Right renal pelvis (tissue), 4 donors: ENCODE data around the gene DNM1. TPM values are rescaled to one million over a fixed set of nuclear protein-coding genes. Genes with fewer than 3 reads are reported as not detected.

Source experiments
- DNase-seq, 4 donors: peaks; one replicate each; pipeline ENCODE4 v3.0.0-alpha.2; 2013; ENCODE audit warnings: low read depth in 4 of 4, low spot score in 3 of 4, missing footprints in 1 of 4
- polyA plus RNA-seq, 4 donors: library from polyadenylated mRNA; unstranded; fragments of 120-200 nt; gene quantifications; one replicate each; pipeline ENCODE4 v1.2.1, GENCODE V29; 2013; ENCODE audit not compliant: insufficient read length in 4 of 4

Gene DNM1
- polyA plus RNA-seq, 4 donors = 79.9 to 107 (median 89.6) TPM

DNA sequence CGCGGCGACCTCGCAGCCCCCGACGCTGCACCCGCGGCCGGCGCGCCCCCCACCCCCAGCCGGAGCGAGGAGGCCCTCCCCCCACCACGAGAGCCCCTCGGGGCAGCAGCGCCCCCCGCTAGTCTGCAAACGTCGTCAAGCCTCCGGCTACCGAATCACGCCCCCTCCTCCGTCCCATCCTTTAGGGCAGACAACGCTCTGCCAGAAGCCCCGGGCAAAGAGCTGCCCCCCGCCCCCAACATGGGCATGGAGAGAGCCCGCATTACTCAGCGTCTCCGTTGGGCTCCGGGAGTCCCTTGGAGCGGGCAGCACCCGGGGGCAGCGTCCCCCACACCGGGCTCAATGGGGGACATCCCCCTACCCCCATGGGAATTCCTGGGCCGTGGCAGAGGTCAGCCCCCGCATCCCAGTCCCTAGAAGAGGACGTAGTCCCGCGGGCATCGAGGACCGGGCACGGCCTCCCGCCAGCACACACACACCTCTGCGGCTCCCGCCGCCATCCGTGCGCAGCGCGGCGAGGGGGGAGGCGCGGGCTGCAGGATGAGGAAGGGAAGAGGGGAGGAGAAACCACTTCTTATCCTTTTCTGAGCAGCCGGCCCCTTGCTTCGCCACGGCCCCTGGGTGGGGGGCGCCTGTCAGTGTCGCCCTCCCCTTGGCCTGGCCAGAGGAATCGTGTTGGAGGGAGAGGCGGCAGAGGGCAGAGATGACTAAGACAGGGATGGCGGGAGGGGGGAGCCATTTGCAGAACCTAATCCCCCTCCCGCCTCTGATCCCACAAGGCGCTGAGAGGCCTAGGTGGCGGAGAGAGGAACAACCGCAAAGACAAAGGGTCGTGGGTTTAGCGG lies 750 bp downstream of the DNM1 start:
- DNase-seq = no peak

DNA sequence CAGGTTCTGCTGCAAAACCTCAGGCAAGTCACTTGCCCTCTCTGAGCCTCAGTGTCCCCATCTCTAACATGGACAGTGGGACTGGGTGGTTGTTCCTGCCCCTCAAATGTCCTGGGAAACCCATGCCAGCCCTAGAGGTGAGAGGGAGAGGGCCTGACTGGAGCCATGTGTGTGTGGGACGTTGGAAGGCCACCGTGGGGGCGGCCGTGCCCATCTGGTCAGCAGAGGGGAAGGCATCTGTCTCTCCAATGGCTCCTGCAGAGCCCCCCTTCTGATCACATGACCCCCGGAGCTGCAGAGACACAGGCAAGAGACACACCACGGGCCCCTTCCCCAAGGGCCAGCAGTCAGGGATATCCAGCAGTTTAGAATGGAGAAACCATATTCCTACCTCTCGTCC lies 1.7 kb downstream of the DNM1 start:
- no peak for DNase-seq

DNA sequence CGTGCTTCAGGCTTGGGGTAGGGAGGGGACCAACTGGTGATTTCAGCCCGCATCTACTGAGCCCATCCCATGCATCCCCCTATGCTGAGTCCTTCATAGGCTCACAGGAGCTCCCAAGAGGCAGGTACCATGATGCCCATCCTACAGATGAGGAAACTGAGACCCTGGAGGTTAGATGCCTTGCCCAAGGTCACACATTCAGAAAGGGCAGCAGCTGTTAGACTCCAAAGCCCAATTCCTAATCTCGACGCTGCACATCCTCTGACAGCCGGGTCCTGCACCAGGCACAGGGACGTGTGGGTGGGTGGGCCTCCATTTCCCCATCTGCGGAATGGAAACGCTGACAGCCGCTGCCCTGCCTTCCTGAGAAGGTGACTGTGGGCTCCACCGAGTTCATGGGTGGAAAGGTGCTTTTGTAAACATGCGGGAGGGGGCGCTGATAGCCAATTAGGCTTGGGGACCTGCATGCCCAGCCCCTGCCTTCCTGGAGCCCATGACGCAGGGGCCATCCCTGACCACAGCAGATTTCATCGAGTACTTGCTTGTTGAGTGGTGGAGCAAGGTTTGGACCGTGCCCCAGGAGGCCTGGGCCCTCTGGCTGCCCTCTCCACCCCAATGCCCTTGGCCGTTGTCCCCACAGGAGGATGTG lies 2.2 kb downstream of the DNM1 start:
- DNase-seq = no peak

DNA sequence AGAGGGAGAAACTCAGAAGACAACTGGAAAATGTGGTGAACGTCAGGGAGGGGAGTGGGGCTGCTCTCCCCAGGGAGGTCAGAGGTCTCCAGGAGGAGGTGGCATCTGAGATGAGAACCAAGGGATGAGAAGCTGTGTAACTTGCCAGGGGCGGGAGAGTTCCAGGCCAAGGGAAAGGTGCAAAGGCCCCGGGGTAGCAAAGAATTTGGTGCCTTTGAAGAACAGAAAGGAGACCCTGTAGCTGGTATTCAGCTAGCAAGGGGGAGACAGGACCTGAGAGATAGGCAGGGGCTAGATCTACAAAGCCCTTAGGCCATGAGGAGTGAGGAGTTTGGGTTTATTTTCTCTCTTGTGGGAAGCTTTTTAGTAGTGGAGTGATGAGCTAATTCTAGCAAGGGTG lies 3.3 kb downstream of the DNM1 start:
- DNase-seq = no peak

DNA sequence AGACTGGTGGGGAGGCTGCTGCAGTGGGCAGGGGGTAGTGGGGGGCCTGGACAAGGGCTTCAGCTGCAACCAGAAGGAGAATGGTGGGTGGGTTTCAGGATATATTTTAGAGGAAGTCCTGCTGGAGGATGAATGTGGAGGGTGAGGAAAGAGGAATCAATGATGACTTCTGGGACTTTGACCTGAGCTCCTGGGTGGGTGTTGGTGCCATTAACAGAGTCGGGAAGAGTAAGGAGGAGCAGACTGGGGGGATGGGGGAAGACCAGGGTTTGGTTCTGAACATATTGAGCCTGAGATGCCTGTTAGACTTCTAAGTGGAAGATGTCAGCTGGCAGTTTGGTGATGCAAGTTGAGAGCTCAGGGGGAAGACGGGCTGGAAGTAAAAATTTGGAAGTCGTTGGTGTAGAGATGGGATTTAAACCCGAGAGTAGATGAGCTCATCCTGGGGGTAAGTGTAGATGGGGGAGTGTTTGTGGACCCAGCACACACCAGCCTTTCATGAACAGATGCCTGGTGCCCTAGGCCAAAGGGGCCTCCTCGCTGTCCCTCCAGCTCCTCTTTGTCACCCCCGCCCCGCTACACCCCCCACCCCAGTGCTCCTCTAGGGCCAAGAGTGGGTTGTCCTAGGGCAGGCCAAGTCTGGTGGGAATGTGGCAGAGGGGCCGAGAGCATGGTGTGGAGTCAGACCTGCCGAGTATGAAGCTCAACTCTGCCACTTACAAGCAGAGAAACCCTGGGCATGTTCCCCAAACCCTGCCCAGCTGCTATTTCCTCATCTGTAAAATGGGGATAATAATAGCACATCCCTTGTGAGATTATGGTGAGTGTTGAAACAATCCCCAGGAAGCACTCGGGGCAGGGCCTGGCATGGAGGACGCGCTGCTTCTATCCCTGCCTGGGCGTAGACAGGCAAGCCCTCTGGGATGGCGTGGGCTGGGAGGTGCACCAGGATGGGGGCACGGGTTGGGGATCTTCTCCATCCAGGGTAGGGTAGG lies 4.0 kb downstream of the DNM1 start:
- no peak for DNase-seq

DNA sequence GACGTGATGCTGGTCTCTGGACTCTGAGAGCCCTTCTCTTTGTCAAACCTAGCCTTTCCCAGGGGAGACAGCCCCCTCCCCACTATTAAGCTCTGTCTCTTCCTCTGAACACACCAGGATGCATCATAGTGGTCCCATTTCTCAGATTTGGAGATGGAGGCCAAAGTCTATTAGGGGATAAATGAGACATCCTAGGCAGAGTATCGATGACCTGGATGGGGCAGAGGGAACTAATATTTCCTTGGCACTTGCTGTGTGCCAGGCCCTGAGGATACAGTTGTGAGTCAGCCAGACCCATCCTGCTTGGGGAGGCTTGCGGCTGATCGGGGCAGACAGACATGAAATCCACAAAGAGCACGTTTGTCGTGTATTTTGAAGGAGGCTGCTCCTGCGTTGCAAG lies 5.2 kb downstream of the DNM1 start:
- no peak for DNase-seq

DNA sequence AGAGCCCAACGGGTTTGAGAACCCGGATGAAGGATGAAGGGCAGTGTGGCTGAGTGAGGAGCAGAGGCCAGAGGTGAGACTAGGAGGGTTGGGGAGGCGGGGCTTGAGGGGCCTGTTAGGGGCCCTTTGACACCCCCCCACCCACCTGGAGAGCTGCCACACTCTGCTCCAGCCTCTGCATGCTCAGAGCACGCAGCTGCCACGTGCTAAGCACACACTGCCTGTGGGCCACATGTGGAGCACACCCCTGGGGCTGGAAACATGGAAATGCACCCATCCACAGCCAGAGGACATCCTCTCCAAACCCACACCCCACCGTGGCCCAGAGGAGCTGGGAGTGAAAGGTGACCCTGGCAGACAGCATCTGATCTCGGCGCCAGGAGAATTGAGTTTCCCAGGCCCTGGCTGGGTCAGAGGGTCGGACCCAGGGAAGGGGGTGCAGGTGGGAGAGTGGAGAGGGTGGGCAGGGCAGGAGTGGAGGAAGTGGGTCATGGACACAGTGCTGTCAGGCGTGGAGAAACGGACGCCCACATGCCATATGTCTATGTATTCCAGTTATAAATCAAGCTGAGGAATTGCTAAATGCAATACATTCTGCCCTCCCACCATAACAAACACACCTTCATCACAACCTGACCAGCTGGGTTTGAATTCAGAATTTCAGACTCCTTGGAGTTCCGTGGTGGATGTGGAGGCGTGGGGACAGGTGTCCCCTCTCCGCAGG lies 5.9 kb downstream of the DNM1 start:
- DNase-seq = no peak

DNA sequence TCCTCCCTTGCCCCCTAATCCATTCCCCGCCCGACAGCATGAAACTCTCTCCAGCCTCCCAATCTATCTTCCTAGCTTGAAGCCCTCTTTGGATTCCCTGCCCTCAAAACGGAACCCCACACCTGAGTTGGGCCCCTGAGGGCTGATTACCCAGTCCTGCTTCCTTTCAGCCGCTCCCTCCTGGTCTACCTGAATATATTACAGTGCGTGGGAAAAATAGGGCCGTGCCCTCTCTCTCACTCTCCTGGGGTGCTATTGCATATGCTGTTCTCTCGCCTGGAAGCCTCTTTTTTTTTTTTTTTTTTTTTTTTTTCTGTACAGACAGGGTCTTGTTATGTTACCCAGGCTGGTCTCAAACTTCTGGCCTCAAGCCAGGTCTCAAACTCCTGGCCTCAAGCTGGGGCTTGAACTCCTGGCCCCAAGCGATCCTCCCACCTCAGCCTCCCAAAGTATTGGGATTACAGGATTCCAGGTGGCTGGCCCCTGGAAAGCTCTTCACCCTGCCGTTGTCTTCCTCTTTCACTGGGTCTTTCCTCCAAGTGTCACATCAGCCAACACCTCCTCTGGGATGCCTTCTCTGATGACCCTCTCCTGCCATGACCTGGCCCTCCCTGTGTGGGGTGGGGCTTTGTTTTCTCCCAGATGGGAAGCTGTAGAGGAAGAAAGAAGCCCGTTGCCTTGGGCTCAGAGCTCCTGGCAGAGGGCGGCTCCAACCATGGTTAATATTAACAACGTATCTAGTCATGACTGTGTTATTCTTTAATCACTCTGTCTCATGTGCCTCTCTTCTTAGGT lies 8.2 kb downstream of the DNM1 start:
- DNase-seq = no peak

DNA sequence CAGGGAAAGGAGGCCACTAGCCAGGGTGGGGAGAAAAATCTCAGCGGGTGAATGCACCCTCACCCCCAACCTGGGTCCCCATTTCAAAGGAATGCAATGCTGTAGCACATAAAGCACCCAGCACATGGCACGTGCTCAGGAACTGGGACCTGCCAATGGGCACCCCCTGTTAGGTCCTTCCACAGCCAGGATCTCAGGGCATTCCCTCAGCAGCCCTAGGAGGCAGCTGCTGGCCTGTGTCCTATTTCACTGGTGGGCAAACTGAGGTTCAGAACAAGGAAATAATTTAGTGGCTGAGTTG lies 8.8 kb downstream of the DNM1 start:
- DNase-seq = no peak

DNA sequence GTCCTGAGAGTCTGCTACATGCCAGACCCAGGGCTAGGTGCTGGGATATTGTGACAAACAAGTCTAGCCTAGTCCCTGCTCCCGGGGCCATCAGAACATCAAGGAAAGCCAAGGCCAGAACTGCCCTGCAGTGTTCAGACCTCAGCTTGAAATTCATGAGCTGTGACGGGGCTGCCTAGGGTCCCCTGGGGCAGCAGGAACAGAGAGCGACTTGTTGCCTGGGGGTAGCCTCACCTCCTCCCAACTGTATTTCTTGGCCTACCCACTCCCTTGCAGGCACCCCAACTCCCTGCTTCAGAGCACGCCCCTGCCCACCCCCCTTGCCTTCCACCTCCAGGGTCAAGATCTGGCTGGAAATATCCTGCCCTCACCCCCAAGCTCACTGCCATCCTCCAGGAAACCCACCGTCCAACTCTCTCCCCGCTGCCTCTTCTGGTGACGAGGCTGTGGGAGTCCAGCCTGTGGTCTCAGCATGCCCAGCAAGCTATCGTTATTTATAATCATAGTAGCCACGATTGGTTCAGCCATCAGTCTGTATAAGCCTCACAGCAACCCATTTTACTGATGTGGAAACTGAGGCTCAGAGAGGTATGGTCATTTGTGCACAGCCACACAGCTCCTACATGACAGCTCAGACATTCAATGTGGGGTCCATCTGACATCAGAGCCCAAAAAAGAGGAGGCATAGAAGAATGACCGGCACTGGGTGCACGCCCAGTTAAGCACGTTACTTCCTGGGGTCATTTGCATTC lies 10.7 kb downstream of the DNM1 start:
- DNase-seq = no peak

DNA sequence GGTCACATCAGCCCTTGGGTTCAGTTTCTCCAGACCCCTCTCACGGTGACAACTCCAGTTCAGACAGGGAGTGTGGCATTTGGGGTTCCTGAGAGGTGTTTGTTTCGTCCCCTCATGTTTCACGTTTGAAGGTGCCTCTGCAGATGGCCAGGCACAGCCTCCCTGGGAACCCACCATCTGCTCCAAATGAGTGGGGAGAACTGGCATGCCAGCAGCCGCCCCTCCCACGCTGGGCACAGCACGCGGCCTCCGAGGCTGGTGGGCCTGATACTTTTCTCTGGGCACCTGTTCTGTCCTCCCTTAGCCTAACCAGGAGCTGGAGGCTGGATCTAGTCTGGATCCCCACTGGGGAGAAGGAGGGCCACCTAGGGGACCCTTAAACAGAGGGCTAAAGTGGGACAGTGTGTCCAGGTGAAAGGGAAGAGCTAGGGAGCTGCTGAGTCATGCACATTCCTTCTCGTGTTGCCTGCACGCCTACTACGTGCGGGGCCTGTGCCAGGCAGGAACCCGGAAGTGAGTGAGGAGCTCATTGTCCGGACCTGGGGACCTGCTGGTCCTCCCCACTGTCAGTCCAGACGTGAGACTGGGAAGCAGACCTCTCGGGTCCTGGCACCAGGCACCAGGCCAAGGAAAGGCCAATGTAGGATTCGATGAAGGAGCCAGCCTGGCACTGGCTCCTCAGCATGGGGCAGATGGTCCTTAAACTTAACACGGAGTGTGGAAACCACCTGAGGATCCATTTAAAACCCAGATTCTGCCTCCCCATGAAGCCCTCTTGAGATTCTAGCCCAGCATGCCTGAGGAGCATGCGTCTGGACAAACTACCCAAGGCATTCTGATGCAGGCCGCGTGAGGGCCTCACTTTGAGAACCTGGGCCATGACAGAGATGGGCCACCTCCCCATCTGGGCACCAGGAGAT lies 11.7 kb downstream of the DNM1 start:
- DNase-seq = no peak

DNA sequence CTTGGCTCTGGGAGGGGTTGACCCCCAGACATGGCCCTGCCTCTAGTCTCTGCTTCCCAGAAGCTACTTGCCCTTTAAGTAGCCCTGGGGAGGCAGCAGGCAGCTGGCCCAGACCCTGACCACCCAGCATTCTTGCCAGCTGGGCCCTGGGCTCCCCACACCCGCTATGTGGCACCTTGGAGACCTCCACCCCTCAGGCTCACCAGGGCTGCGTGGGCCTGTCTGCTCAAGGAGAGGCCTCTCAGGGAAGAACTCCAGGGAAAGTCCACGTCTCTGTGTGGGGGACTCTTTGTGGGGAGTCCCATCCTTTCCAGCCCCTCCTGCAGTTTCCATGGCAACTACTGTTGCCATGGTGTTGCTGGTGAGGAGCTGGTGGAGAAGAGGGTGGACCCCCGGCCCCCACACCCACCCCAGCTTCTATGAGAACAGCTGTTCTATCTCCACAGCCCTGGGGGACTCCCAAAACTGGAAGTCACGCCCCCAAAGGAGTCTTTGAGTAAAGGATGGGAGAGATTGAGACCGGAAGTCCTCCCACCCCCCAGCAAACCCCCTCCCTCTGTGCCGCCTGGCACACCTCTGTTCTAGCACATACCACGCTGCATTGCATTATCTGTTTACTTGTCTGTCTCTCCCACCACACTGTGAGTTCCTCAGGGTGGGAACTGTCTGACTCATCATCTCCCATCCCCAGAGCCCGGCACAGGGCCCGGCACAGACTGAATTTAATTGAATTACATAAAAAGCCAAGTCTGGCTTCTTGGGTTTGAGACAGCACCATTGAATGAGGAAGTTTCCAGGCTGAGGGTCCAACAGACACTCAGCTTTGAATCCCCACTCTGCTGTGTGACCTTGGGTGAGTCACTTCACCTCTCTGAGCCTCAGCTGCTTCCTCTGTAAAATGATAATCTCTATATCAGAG lies 12.6 kb downstream of the DNM1 start:
- no peak for DNase-seq

DNA sequence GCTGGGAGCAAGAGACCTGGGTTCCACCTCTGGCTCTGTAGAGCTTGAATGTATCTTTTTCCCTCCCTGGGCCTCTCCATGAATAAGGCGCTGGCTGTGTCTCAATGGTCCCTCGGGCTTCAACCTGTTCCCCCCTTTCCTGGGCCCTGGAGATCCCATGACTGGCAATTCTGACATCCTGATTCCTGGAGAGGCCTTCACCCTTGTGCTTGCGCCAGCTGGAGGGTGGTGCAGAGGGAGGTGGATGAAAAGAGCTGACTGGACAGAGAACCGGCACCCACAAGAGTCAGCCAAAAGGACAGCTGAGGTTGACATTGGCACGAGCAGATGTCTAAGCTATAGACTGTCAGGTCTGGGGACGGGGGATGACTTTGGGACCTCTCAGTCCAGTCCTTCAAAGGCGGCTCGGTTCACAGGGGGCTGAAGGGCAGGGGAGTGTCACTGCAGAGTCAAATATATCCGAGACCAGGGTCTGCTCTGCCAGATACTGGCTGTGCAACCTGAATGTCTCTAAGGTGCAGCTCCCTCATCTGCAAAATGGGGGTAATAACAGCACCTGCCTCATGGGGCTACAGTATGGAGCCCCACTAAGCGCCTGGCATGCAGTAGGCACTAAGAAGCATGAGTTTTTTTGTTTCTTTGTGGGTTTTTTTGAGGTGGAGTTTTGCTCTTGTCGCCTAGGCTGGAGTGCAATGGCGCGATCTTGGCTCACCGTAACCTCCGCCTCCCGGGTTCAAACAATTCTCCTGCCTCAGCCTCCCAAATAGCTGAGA lies 13.8 kb downstream of the DNM1 start:
- no peak for DNase-seq

DNA sequence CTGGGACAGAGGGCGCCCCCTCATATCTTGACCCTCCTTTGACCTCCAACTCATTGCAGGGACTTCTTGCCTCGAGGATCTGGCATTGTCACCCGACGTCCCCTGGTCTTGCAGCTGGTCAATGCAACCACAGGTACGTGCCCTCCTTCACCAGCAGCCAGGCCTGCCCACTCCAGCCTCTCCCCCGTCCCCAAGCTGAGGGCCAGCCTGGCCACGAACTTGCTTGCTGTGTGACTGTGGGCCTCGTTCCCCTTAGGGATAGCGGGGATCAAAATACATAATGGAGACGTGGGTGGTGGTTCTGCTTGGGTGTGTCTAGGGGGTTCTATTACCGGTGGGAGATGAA lies 15.0 kb downstream of the DNM1 start:
- DNase-seq = no peak

DNA sequence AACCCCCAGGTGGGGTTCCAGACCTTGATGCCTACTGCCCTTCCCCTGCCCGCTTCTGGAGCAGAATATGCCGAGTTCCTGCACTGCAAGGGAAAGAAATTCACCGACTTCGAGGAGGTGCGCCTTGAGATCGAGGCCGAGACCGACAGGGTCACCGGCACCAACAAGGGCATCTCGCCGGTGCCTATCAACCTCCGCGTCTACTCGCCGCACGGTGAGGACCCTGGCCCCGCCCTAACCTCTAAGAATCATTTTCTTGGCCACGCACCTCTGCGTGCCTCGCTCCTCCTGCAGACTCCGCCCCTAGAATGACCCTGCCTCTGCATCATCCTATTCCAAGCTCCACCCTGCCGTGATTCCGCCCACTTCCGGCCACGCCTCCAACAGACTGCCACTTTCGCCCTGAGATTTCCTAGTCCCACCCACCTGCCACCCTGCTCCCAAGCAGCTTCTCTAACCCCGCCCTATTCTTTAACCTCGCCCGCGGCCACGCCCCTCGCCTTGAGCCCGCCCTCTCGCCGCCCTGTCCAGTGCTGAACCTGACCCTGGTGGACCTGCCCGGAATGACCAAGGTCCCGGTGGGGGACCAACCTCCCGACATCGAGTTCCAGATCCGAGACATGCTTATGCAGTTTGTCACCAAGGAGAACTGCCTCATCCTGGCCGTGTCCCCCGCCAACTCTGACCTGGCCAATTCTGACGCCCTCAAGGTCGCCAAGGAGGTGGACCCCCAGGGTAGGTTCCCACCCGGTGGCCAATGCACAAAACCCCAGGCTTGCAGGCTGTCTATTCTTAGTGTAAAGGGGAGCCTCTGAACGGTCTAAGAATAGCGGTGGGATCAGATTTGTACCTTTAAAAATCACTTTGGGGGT lies 15.6 kb downstream of the DNM1 start:
- peak; percentile 78 to 88 (median 84) for DNase-seq
